H9 (cell line): Measurements from ENCODE around the gene AANAT. TPM values are rescaled to one million over a fixed set of nuclear protein-coding genes. Genes with fewer than 3 reads are reported as not detected.

Experiments used
- DNase-seq: peaks from one replicate; pipeline ENCODE4 v3.0.0-alpha.2; 2017
- H2AFZ ChIP-seq: one replicate; pipeline ENCODE4 v1.6.1; 2013; ENCODE audit warnings: mild to moderate bottlenecking, low read length, control low read depth, moderate library complexity
- H2AK5ac ChIP-seq: 2 replicates; pipeline ENCODE4 v1.6.1; 2013; ENCODE audit warnings: low read length, control low read depth, mixed read lengths; ENCODE audit not compliant: insufficient read length
- H2BK120ac ChIP-seq: one replicate; pipeline ENCODE4 v1.6.1; 2013; ENCODE audit warnings: low read depth, mild to moderate bottlenecking, low read length, control low read depth, inconsistent platforms; ENCODE audit not compliant: poor library complexity, severe bottlenecking
- H2BK12ac ChIP-seq: 2 replicates; pipeline ENCODE4 v1.6.1; 2013; ENCODE audit warnings: low read length, control low read depth, mixed read lengths, low read depth; ENCODE audit not compliant: insufficient read length
- H2BK15ac ChIP-seq: 2 replicates; pipeline ENCODE4 v1.6.1; 2013; ENCODE audit warnings: low read depth, low read length, control low read depth
- H2BK20ac ChIP-seq: one replicate; pipeline ENCODE4 v1.6.1; 2013; ENCODE audit warnings: low read depth, mild to moderate bottlenecking, low read length, control low read depth, inconsistent platforms; ENCODE audit not compliant: poor library complexity, severe bottlenecking
- H2BK5ac ChIP-seq: 2 replicates; pipeline ENCODE4 v1.6.1; 2013; ENCODE audit warnings: low read length, control low read depth, mixed read lengths; ENCODE audit not compliant: insufficient read length
- H3K14ac ChIP-seq: 2 replicates; pipeline ENCODE4 v1.6.1; 2013; ENCODE audit warnings: low read length, control low read depth; ENCODE audit not compliant: insufficient read depth
- H3K18ac ChIP-seq: 2 replicates; pipeline ENCODE4 v1.6.1; 2013; ENCODE audit warnings: low read depth, mild to moderate bottlenecking, mixed read lengths, low read length, control low read depth; ENCODE audit not compliant: insufficient read length
- H3K23ac ChIP-seq: 2 replicates; pipeline ENCODE4 v1.6.1; 2013; ENCODE audit warnings: low read length, control low read depth, mixed read lengths, low read depth; ENCODE audit not compliant: insufficient read length
- H3K23me2 ChIP-seq: 2 replicates; pipeline ENCODE4 v1.6.1; 2013; ENCODE audit warnings: low read depth, mild to moderate bottlenecking, mixed read lengths, low read length, control low read depth; ENCODE audit not compliant: insufficient read length, poor library complexity, severe bottlenecking
- H3K27ac ChIP-seq: 2 replicates; pipeline ENCODE4 v1.5.1; 2013; ENCODE audit warnings: low read length, control low read depth, mixed read lengths, low read depth; ENCODE audit not compliant: insufficient read length
- H3K27me3 ChIP-seq: 2 replicates; pipeline ENCODE4 v1.6.1; 2013; ENCODE audit warnings: low read length, control low read depth, inconsistent platforms; ENCODE audit not compliant: insufficient read depth
- H3K4ac ChIP-seq: 2 replicates; pipeline ENCODE4 v1.6.1; 2013; ENCODE audit warnings: low read depth, mild to moderate bottlenecking, control low read depth, inconsistent platforms, low read length, moderate library complexity
- H3K4me1 ChIP-seq: 2 replicates; pipeline ENCODE4 v1.6.1; 2013; ENCODE audit warnings: low read length, control low read depth, inconsistent platforms; ENCODE audit not compliant: insufficient read depth
- H3K4me2 ChIP-seq: 2 replicates; pipeline ENCODE4 v1.6.1; 2013; ENCODE audit warnings: low read length, control low read depth, mixed read lengths; ENCODE audit not compliant: insufficient read length, insufficient read depth
- H3K56ac ChIP-seq: 2 replicates; pipeline ENCODE4 v1.6.1; 2013; ENCODE audit warnings: low read depth, mild to moderate bottlenecking, mixed read lengths, low read length, control low read depth; ENCODE audit not compliant: insufficient read length
- H3K79me1 ChIP-seq: 2 replicates; pipeline ENCODE4 v1.6.1; 2013; ENCODE audit warnings: low read depth, mild to moderate bottlenecking, moderate library complexity, low read length, control low read depth, inconsistent platforms; ENCODE audit not compliant: insufficient read depth, poor library complexity, severe bottlenecking
- H3K79me2 ChIP-seq: 2 replicates; pipeline ENCODE4 v1.6.1; 2013; ENCODE audit warnings: low read length, control low read depth, inconsistent platforms; ENCODE audit not compliant: insufficient read depth
- H3K9ac ChIP-seq: 2 replicates; pipeline ENCODE4 v1.6.1; 2013; ENCODE audit warnings: low read length, control low read depth, mixed read lengths; ENCODE audit not compliant: insufficient read length; ENCODE audit errors: extremely low read depth
- H3K9me3 ChIP-seq: one replicate; pipeline ENCODE4 v1.6.1; 2013; ENCODE audit warnings: low read depth, low read length, inconsistent platforms; ENCODE audit not compliant: control insufficient read depth
- H3T11ph ChIP-seq: one replicate; pipeline ENCODE4 v1.6.1; 2013; ENCODE audit warnings: mild to moderate bottlenecking, low read length, control low read depth, inconsistent platforms
- H4K20me1 ChIP-seq: one replicate; pipeline ENCODE4 v1.6.1; 2013; ENCODE audit not compliant: control insufficient read depth, insufficient read length, insufficient read depth
- H4K5ac ChIP-seq: 2 replicates; pipeline ENCODE4 v1.6.1; 2013; ENCODE audit warnings: low read depth, mild to moderate bottlenecking, mixed read lengths, low read length, control low read depth; ENCODE audit not compliant: insufficient read length
- H4K8ac ChIP-seq: replicated peaks from 2 replicates; pipeline ENCODE4 v1.6.1; 2013; ENCODE audit warnings: low read length, control low read depth, mixed read lengths, low read depth; ENCODE audit not compliant: insufficient read length
- H4K91ac ChIP-seq: 2 replicates; pipeline ENCODE4 v1.6.1; 2013; ENCODE audit warnings: low read depth, mild to moderate bottlenecking, moderate library complexity, mixed read lengths, low read length, control low read depth; ENCODE audit not compliant: insufficient read length
- H3K27ac Mint-ChIP-seq, 3 experiments: 2 replicates in 2 of 3; 3 replicates in 1 of 3; pipeline ENCODE4 v1.8.0; 2020 to 2021; ENCODE audit warnings: mixed read lengths in 3 of 3, mild to moderate bottlenecking in 1 of 3, moderate library complexity in 1 of 3
- H3K27me3 Mint-ChIP-seq: 2 replicates; pipeline ENCODE4 v1.8.0; 2021; ENCODE audit warnings: low read depth, mild to moderate bottlenecking, moderate library complexity, mixed read lengths
- H3K36me3 Mint-ChIP-seq, 3 experiments: 2 replicates in 2 of 3; 3 replicates in 1 of 3; pipeline ENCODE4 v1.8.0; 2020 to 2021; ENCODE audit warnings: low read depth in 3 of 3, mixed read lengths in 3 of 3; ENCODE audit not compliant: insufficient read depth in 1 of 3
- H3K4me1 Mint-ChIP-seq, 2 experiments: 2 replicates each; pipeline ENCODE4 v1.8.0; 2020; ENCODE audit warnings: mixed read lengths in 2 of 2
- H3K4me3 Mint-ChIP-seq, 2 experiments: 2 replicates in 1 of 2; 3 replicates in 1 of 2; pipeline ENCODE4 v1.8.0; 2020 to 2021; ENCODE audit warnings: mild to moderate bottlenecking in 2 of 2, mixed read lengths in 2 of 2, moderate library complexity in 1 of 2
- H3K9me3 Mint-ChIP-seq, 2 experiments: 2 replicates in 1 of 2; 3 replicates in 1 of 2; pipeline ENCODE4 v1.8.0; 2020; ENCODE audit warnings: mild to moderate bottlenecking in 2 of 2, mixed read lengths in 2 of 2, moderate library complexity in 1 of 2
- WGBS: extraction: QIAGEN DNeasy Blood & Tissue Kit; methylation state at CpG from one replicate; pipeline ENCODE4 v1.1.7; 2013; ENCODE audit warnings: missing lambda C conversion rate, low lambda C conversion rate, mixed read lengths; ENCODE audit not compliant: insufficient read length; ENCODE audit errors: extremely low coverage; 5-methylcytosine and 5-hydroxymethylcytosine counted together
- total RNA-seq: library from RNA; stranded (reverse); gene quantifications from 2 replicates; pipeline ENCODE4 v1.2.1, GENCODE V29; 2021
- TF ChIP-seq, protein P1 (sequence below): fragments of 200-600 bp; sonication (generic); conservative IDR thresholded peaks from 3 replicates; pipeline ENCODE4 v1.8.0; 2021; ENCODE audit warnings: antibody characterized with exemption, mild to moderate bottlenecking

Gene AANAT
- total RNA-seq, 1 experiment from 2014 or later, result 0.55 TPM

- Histone ChIP-seq H3K23ac (no peak overlapping the region), H3K4ac (no peak overlapping the region), H2AFZ (no peak overlapping the region), H3K4me1 (peaks cover 3% of the 10 kb centered on the region; the same call in 1 of the 2 replicates), H3K56ac (no peak overlapping the region), H3K9ac (no peak overlapping the region), H3K27ac (no peak overlapping the region), H2BK120ac (no peak overlapping the region), H3K4me2 (peak overlapping the region; percentile 79), H3K27me3 (no peaks in the 10 kb centered on the region), H3K79me1 (no peaks in the 10 kb centered on the region), H3K23me2 (peaks cover 9% of the 10 kb centered on the region), H2BK12ac (no peak overlapping the region), H2BK5ac (no peak overlapping the region), H2BK20ac (no peak overlapping the region), H3K18ac (no peak overlapping the region), H4K20me1 (no peaks in the 10 kb centered on the region), H3T11ph (no peak overlapping the region), H3K9me3 (no peaks in the 10 kb centered on the region), H4K91ac (no peak overlapping the region), H4K8ac (no peak overlapping the region), H4K5ac (no peak overlapping the region), H3K79me2 (no peaks in the 10 kb centered on the region), H2BK15ac (no peak overlapping the region), H3K14ac (peak overlapping the region; percentile 85; the same call in 1 of the 2 replicates), H2AK5ac (no peak overlapping the region)
- no peak overlapping the region; a peak in 1 of 7 replicates for H3K27ac Mint-ChIP-seq
- WGBS, result no CpG with 5 or more reads among the region's 10 CpGs
- peaks cover 50 to 58% of the 10 kb centered on the region in 2 experiments for H3K4me1 Mint-ChIP-seq
- H3K4me3 Mint-ChIP-seq, result peak overlapping the region; percentile 79 to 90
- H3K36me3 Mint-ChIP-seq, result no peaks in the 10 kb centered on the region; a peak in 2 of 7 replicates
- no peaks in the 10 kb centered on the region; a peak in 1 of 5 replicates for H3K9me3 Mint-ChIP-seq
- no peak for DNase-seq
- TF ChIP-seq, protein P1, sequence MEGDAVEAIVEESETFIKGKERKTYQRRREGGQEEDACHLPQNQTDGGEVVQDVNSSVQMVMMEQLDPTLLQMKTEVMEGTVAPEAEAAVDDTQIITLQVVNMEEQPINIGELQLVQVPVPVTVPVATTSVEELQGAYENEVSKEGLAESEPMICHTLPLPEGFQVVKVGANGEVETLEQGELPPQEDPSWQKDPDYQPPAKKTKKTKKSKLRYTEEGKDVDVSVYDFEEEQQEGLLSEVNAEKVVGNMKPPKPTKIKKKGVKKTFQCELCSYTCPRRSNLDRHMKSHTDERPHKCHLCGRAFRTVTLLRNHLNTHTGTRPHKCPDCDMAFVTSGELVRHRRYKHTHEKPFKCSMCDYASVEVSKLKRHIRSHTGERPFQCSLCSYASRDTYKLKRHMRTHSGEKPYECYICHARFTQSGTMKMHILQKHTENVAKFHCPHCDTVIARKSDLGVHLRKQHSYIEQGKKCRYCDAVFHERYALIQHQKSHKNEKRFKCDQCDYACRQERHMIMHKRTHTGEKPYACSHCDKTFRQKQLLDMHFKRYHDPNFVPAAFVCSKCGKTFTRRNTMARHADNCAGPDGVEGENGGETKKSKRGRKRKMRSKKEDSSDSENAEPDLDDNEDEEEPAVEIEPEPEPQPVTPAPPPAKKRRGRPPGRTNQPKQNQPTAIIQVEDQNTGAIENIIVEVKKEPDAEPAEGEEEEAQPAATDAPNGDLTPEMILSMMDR, result no peak
- peaks cover 7% of the 10 kb centered on the region for H3K27me3 Mint-ChIP-seq
Measured at GRCh38 chr17:76500747-76501017, 33.3 kb downstream of the AANAT start.
